Fibroblast of skin of scalp (primary cell): Measurements from ENCODE around the gene RABL6. TPM values are rescaled to one million over a fixed set of nuclear protein-coding genes. Genes with fewer than 3 reads are reported as not detected.
A peak's percentile ranks its signal among the peaks of the same experiment; 100 is the strongest.
"Not testable (repeated sequence)": the region's sequence is repeated elsewhere in the genome, so short reads cannot be mapped to it uniquely, and the experiment has no call there.

Source experiments
- DNase-seq: peaks from one replicate; pipeline ENCODE4 v3.0.0-alpha.2; 2013
- polyA plus RNA-seq, 2 experiments: library from polyadenylated mRNA; unstranded; fragments of 120-200 nt; gene quantifications; one replicate each; pipeline ENCODE4 v1.2.1, GENCODE V29; 2013; ENCODE audit not compliant: insufficient read length in 2 of 2

RABL6 gene
- polyA plus RNA-seq (2013, experiment 1 of 2; ENCODE audit: insufficient read length): 75.0 TPM
- polyA plus RNA-seq (2013, experiment 2 of 2; ENCODE audit: insufficient read length): 72.0 TPM

GRCh38 chr9:136807281-136808074 is at the start of gene RABL6:
TSS of gene RABL6 (plus strand) at chr9:136807948. CDS start at chr9:136808197, 249 bp downstream.
- peak; percentile 76 for DNase-seq

- DNase-seq: no peak
These were observed 48.7 kb upstream of the RABL6 start for GRCh38 chr9:136759001-136759400.

GRCh38 chr9:136759436-136760325 is 48.1 kb upstream of the RABL6 start:
- no peak for DNase-seq

- DNase-seq: no peak
These were observed 47.3 kb upstream of the RABL6 start for GRCh38 chr9:136760424-136760823.

DNA sequence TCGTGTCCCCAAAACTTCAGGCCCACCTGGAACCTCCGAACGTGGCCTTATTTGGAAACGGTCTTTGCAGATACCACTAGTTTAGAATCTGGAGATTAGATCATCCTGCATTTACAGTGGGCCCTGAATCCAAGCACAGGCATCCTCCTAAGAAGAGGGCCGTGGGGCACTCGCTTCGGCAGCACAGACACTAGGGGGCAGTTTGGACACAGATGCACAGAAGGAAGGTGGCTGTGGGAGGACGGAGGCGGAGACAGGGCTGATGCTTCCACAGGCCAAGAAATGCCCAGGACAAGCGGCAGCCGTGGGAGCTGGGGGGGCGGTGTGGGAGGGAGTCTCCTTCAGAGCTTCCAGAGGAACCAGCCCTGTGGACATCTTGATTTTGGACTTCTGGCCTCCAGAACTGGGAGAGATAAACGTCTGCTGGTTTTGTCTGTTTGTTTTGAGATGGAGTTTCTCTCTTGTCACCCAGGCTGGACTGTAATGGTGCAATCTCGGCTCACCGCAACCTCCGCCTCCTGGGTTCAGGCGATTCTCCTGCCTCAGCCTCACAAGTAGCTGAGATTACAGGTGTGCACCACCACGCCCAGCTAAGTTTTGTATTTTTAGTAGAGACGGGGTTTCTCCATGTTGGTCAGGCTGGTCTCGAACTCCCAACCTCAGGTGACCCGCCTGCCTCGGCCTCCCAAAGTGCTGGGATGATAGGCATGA is 46.8 kb upstream of the RABL6 start:
- peak; percentile 56 for DNase-seq

- DNase-seq: no peak
These were observed 46.2 kb upstream of the RABL6 start for GRCh38 chr9:136761545-136761981.

GRCh38 chr9:136762221-136762691 is 45.5 kb upstream of the RABL6 start:
- no peak for DNase-seq

- DNase-seq: peak; percentile 38
These were observed 44.7 kb upstream of the RABL6 start for GRCh38 chr9:136762915-136763648.

DNA sequence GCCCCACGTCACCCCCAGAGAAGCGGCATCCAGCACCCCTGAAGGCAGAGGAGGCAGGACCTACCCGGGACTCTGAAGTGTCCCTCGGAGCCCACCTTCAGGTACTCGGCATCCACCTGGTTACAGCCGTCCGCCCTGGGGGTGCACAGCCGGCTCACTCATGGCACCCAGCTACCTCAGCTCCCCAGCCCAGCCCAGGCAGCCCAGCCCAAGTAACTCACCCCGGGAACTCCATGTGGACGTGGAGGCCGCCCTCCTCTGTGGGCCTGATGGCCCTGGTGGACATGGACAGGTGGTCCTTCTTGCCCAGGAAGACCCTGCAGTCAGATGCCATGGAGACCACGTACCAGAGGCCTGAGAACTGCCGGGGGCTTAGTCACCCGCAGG is 44.1 kb upstream of the RABL6 start:
- DNase-seq: no peak

GRCh38 chr9:136764301-136764891 is 43.4 kb upstream of the RABL6 start, which contains the start of gene LCN15:
TSS of gene LCN15 (minus strand) at chr9:136764518. CDS start at chr9:136764488, 30 bp downstream.
- no peak for DNase-seq

DNA sequence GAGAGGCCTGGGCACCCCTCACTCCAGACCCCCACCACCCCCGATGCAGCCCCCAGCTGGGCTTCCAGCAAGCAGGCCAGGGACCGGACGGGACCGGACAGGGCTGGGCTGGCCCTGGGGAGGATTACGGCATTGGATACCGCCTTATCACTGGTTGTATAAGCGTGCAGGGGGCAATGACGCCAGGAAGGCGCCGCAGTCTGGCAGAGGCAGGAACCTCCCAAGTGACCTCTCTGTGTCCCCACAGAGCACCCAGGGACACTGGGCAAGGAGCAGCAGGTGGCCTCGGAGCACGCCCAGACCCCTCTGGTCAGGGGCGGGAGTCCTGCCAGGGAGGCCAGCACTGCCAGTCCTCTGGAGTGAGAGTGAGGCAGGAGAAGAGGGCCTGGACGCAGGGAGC is 42.7 kb upstream of the RABL6 start:
- DNase-seq: no peak

GRCh38 chr9:136765745-136766409 is 41.9 kb upstream of the RABL6 start:
- not testable (repeated sequence) for DNase-seq

GRCh38 chr9:136766410-136767120 is 41.2 kb upstream of the RABL6 start:
- DNase-seq: peak; percentile 25

- DNase-seq: no peak
These were observed 38.0 kb upstream of the RABL6 start for GRCh38 chr9:136769710-136770191.

- DNase-seq: no peak
These were observed 35.8 kb upstream of the RABL6 start for GRCh38 chr9:136771907-136772415.

GRCh38 chr9:136773386-136774044 is 34.2 kb upstream of the RABL6 start:
- DNase-seq: no peak

DNA sequence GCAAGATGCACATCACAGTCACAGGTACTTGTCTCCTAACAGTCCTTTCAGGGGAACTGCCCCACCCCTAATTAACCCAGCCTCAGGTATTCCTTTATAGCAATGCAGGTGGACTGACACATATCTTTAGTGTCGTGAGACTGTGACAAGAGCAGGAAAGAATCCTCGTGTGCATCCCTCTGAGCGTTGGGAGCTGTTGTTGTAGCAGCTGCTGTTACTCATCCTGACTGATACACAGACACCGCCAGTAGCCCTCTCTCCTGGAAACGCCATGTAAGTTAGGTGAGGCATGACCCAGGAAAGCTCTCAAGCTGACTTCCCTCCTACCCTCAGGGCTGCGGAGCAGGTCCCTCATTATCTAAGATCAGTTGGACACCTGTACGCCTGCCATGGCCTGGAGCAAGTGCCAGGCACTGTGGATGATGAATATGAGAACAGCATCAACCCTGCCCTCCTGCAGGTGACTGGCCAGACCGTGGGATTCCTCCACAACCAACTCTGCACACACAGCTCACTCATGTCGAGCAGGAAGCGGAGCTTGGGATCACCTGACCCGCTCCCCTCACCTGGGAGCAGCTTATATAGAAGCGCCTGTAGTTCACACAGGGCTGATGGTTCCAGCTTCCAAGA is 33.2 kb upstream of the RABL6 start:
- DNase-seq: no peak

GRCh38 chr9:136775191-136775590 is 32.6 kb upstream of the RABL6 start:
- no peak for DNase-seq

DNA sequence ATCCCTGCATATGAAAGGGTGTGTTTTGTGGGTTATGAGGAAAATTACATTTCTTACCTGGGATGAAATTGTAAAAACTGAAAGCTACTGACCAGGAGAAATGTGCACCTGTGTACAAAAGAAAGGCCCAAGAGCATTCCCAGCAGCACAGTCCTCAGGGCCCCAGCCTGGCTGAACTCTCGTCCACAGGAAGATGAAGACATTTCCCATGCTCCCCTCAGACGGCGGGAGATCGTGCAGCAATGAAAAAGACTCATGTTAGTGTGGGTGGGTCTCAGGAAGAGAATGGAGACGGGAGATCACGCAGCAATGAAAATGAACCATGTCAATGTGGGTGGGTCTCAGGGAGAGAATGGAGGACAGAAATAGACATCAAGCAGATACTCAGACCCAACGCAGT is 30.8 kb upstream of the RABL6 start:
- DNase-seq: no peak
